Cortex of kidney (tissue), 1 donor: Measurements from ENCODE around the gene PELI2.

Experiments used
- DNase-seq: peaks from one replicate; lab custom pipeline; 2025; lab: John Stamatoyannopoulos, UW

PELI2 gene

GRCh38 chr14:56349960-56350359 is 231.7 kb downstream of the PELI2 start:
- no peak for DNase-seq
